Astrocyte (in vitro differentiated cells and primary cell): ENCODE measurements around the gene CHST5. TPM values are rescaled to one million over a fixed set of nuclear protein-coding genes. Genes with fewer than 3 reads are reported as not detected.

Source experiments
- DNase-seq: peaks from one replicate; pipeline ENCODE4 v3.0.0-alpha.2; 2010; ENCODE audit warnings: low read depth
- FAIRE-seq: peaks from 2 replicates; lab custom pipeline; 2011; peaks lifted over from hg19 to GRCh38; lab: Jason Lieb, UNC
- H2AFZ ChIP-seq: 2 replicates; pipeline ENCODE4 v1.6.0; 2012; ENCODE audit warnings: low read depth, low read length, inconsistent platforms
- H3K27ac ChIP-seq: 2 replicates; pipeline ENCODE4 v1.5.1; 2011; ENCODE audit warnings: low read depth, low read length, inconsistent platforms
- H3K27me3 ChIP-seq: 2 replicates; pipeline ENCODE4 v1.6.0; 2011; ENCODE audit warnings: low read length, inconsistent platforms; ENCODE audit not compliant: insufficient read depth
- H3K36me3 ChIP-seq: 2 replicates; pipeline ENCODE4 v1.5.1; 2011; ENCODE audit warnings: low read length, inconsistent platforms; ENCODE audit not compliant: insufficient read depth
- H3K4me1 ChIP-seq: 2 replicates; pipeline ENCODE4 v1.5.1; 2011; ENCODE audit warnings: low read length, inconsistent platforms; ENCODE audit not compliant: insufficient read depth
- H3K4me2 ChIP-seq: 2 replicates; pipeline ENCODE4 v1.6.0; 2012; ENCODE audit warnings: low read length, inconsistent platforms
- H3K4me3 ChIP-seq: 2 replicates; pipeline ENCODE4 v1.5.1; 2011; ENCODE audit warnings: low read depth, mild to moderate bottlenecking, low read length, inconsistent platforms; ENCODE audit not compliant: insufficient read depth
- H3K79me2 ChIP-seq: 2 replicates; pipeline ENCODE4 v1.6.0; 2012; ENCODE audit warnings: mild to moderate bottlenecking, low read length, inconsistent platforms; ENCODE audit not compliant: insufficient read depth
- H3K9ac ChIP-seq: 2 replicates; pipeline ENCODE4 v1.6.0; 2012; ENCODE audit warnings: mild to moderate bottlenecking, low read length, inconsistent platforms
- H3K9me3 ChIP-seq: 2 replicates; pipeline ENCODE4 v1.5.1; 2012; ENCODE audit warnings: low read depth, mild to moderate bottlenecking, low read length, inconsistent platforms; ENCODE audit not compliant: insufficient read depth
- H4K20me1 ChIP-seq: 2 replicates; pipeline ENCODE4 v1.6.0; 2012; ENCODE audit warnings: low read length, inconsistent platforms; ENCODE audit not compliant: insufficient read depth
- H3K27ac Mint-ChIP-seq: one replicate; pipeline ENCODE4 v1.8.0; 2021; ENCODE audit warnings: mild to moderate bottlenecking, mixed read lengths; ENCODE audit not compliant: unreplicated experiment
- H3K27me3 Mint-ChIP-seq: one replicate; pipeline ENCODE4 v1.8.0; 2021; ENCODE audit warnings: low read depth, mixed read lengths; ENCODE audit not compliant: unreplicated experiment
- H3K36me3 Mint-ChIP-seq: one replicate; pipeline ENCODE4 v1.8.0; 2021; ENCODE audit warnings: low read depth, mixed read lengths; ENCODE audit not compliant: unreplicated experiment
- H3K4me1 Mint-ChIP-seq: one replicate; pipeline ENCODE4 v1.8.0; 2021; ENCODE audit warnings: low read depth, mixed read lengths; ENCODE audit not compliant: unreplicated experiment
- H3K4me3 Mint-ChIP-seq: one replicate; pipeline ENCODE4 v1.8.0; 2021; ENCODE audit warnings: mild to moderate bottlenecking, moderate library complexity, mixed read lengths; ENCODE audit not compliant: unreplicated experiment
- H3K9me3 Mint-ChIP-seq: one replicate; pipeline ENCODE4 v1.8.0; 2021; ENCODE audit warnings: mild to moderate bottlenecking, mixed read lengths; ENCODE audit not compliant: unreplicated experiment
- CTCF ChIP-seq: IDR thresholded peaks from 2 replicates; pipeline ENCODE4 v1.5.1; 2011; ENCODE audit warnings: low read depth, mild to moderate bottlenecking, inconsistent platforms, low read length, moderate library complexity; ENCODE audit not compliant: insufficient read depth
- EZH2 ChIP-seq: IDR thresholded peaks from 2 replicates; pipeline ENCODE4 v1.6.1; 2012; ENCODE audit warnings: mild to moderate bottlenecking, low read length, inconsistent platforms; ENCODE audit not compliant: insufficient read depth
- total RNA-seq: library from RNA; stranded (reverse); gene quantifications from 2 replicates; pipeline ENCODE4 v1.2.1, GENCODE V29; 2021

Gene CHST5
- total RNA-seq, 1 donor from 2014 or later = 0.09 TPM

- H3K36me3 ChIP-seq = no peaks in the 10 kb centered on the region
- DNase-seq = no peak
- Mint-ChIP-seq H3K9me3 (no peaks in the 10 kb centered on the region), H3K4me1 (no peaks in the 10 kb centered on the region), H3K4me3 (no peak overlapping the region), H3K27me3 (peaks cover 20% of the 10 kb centered on the region), H3K27ac (no peak overlapping the region), H3K36me3 (peaks cover 3% of the 10 kb centered on the region)
- FAIRE-seq = no peak
- H3K9me3 ChIP-seq = no peaks in the 10 kb centered on the region
- no peak overlapping the region for H3K4me2 ChIP-seq
- H3K79me2 ChIP-seq = no peaks in the 10 kb centered on the region
- H3K4me3 ChIP-seq = no peak overlapping the region
- TF ChIP-seq EZH2 = no peak
- no peak for TF ChIP-seq CTCF
- H2AFZ ChIP-seq = no peak overlapping the region
- no peaks in the 10 kb centered on the region for H3K27me3 ChIP-seq
- H3K27ac ChIP-seq = no peak overlapping the region
- H4K20me1 ChIP-seq = no peaks in the 10 kb centered on the region
- H3K4me1 ChIP-seq = no peaks in the 10 kb centered on the region
- no peak overlapping the region for H3K9ac ChIP-seq
Measured at GRCh38 chr16:75532142-75532765, 3.7 kb downstream of the CHST5 start.

GRCh38 chr16:75529959-75530358, 5.9 kb downstream of the CHST5 start:
- no peaks in the 10 kb centered on the region for H3K36me3 ChIP-seq
- H3K4me3 ChIP-seq = no peak overlapping the region
- Mint-ChIP-seq H3K9me3 (peaks cover 2% of the 10 kb centered on the region), H3K27me3 (peaks cover 19% of the 10 kb centered on the region), H3K4me3 (no peak overlapping the region), H3K4me1 (no peaks in the 10 kb centered on the region), H3K36me3 (peaks cover 3% of the 10 kb centered on the region), H3K27ac (no peak overlapping the region)
- H3K9me3 ChIP-seq = no peaks in the 10 kb centered on the region
- no peak for TF ChIP-seq EZH2
- TF ChIP-seq CTCF = no peak
- no peak overlapping the region for H3K27ac ChIP-seq
- H3K79me2 ChIP-seq = no peaks in the 10 kb centered on the region
- no peak overlapping the region for H3K4me2 ChIP-seq
- no peak overlapping the region for H2AFZ ChIP-seq
- no peak overlapping the region for H3K9ac ChIP-seq
- no peaks in the 10 kb centered on the region for H3K4me1 ChIP-seq
- H3K27me3 ChIP-seq = no peaks in the 10 kb centered on the region
- no peak for DNase-seq
- no peak for FAIRE-seq
- H4K20me1 ChIP-seq = no peaks in the 10 kb centered on the region
